ENCODE measurements around the gene PDE6B. TPM values are rescaled to one million over a fixed set of nuclear protein-coding genes. Genes with fewer than 3 reads are reported as not detected.

Gene PDE6B
- total and polyA plus RNA-seq, 2 of the 13 experiments (the other 11 are each of a cell fraction or from before 2014, with no cell fraction given), result 0.38 to 0.40 TPM

DNA sequence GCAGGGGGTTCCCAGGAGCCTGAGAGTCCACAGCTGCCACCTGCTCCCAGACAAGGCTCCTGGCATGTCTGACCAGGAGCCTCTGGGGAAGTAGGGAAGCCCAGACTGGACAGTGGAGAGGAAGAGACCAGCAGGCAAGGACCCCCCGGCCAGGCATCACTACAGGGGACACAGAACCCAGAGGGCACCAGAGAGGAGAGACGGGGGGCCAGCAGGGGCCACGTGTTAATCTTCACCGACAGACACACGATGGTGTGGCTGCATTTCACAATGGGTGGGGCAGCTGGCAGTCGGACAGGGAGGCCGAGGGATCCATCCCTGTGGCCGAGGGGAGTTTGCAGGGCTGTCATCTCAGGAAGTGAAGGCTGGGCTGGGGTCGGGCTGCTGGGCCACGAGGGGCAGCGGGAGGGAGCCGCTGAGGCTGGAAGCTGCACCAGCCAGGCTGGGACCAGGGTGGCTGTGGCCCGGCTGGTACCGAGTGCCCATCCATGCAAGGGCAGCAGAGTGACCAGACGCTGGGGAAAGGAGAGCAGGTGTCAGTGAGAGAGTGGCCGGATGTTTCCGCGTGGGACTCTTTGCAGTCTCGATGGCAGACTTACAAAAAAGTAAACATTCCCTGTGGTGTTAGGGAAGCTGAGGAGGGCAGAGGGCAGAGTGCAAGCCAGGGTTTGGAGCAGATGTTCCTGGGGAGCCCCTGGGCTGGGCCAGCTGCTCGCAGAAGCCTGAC, 4.7 kb downstream of the PDE6B start (continued):
- TF ChIP-seq SOX13 (IDR thresholded peaks at IDR 0.05) (no peak), SOX13 (CRISPR knock-in tag; conservative IDR thresholded peaks at IDR 0.05 in 1 of 2, IDR thresholded peaks at IDR 0.05 in 1 of 2) (no peak)

DNA sequence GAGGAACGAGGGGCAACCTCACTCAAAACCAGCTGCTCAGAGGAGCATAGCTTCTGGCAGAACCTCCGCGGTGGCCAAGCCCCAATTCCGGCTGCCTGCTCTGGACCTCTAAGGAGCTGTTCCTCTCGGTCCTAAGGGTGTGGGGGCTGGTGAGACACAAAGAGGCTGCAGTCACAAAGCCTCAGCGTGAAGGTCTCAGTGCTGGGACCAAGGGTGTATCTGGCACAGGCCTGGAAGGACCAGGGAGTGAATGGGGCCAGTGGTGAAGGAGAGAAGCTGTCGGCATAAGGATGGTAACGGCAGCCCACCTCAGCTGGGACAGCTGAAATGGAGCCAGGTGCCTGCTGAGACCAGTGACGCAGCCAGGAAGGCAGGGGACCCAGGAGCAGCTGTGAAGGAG, 5.3 kb downstream of the PDE6B start:
- H3K4me3 ChIP-seq (replicated peaks in 1 of 3; ENCODE audit: insufficient read depth in 1 of 3, low read depth in 2 of 3, low read length in 3 of 3), result peak overlapping the region in 1 of 3 experiments; percentile 23; a peak in 1 of 6 replicates
- no peak overlapping the region for H3K9ac ChIP-seq (ENCODE audit: insufficient read depth, low read depth, low read length)
- H3K9me3 ChIP-seq (ENCODE audit: low read length), result no peaks in the 10 kb centered on the region
- WGBS (ENCODE audit: low lambda C conversion rate), result 32% methylated on average over 9 of the region's 9 CpGs
- ATAC-seq (no peak), DNase-seq (ENCODE audit: low spot score) (no peak), FAIRE-seq (no peak)
- POLR2A ChIA-PET, result no interaction called here
- in situ Hi-C loops (cut with HindIII; ENCODE audit: extremely low pct_ligation_motif_present, low pct_unique_long_range_greater_than_20kb), result no loop called here
- BruUV-seq (replicated peaks), result no TSS peak
- peaks cover 14 to 65% of the 10 kb centered on the region in 2 experiments; a peak in 4 of 5 replicates for H3K27me3 ChIP-seq (ENCODE audit: control insufficient read depth in 1 of 2, insufficient read depth in 2 of 2, low read length in 2 of 2)
- no peaks in the 10 kb centered on the region for H3K79me2 ChIP-seq (ENCODE audit: insufficient read depth, low read length)
- H3K27ac ChIP-seq (ENCODE audit: extremely low read length, insufficient read depth, low read length), result no peak overlapping the region
- intact Hi-C loops (cut with micrococcal nuclease; ENCODE audit: unreplicated experiment), result no loop called here
- no peaks in the 10 kb centered on the region for H4K20me1 ChIP-seq (ENCODE audit: insufficient read depth, low read length)
- H3K36me3 ChIP-seq (replicated peaks in 1 of 2; ENCODE audit: control insufficient read depth in 1 of 2, insufficient read depth in 2 of 2, low read length in 2 of 2), result no peaks in the 10 kb centered on the region
- CTCF ChIA-PET (ENCODE audit: low intra/inter-chr PET ratio, low total read pairs), result no interaction called here
- H3K4me2 ChIP-seq (ENCODE audit: low read depth, low read length), result no peak overlapping the region; the same call in 1 of the 2 replicates
- no peak overlapping the region for H2AFZ ChIP-seq (ENCODE audit: low read length)
- H3K4me1 ChIP-seq (ENCODE audit: insufficient read depth, low read length), result peaks cover 8% of the 10 kb centered on the region
- TF ChIP-seq, protein P1, sequence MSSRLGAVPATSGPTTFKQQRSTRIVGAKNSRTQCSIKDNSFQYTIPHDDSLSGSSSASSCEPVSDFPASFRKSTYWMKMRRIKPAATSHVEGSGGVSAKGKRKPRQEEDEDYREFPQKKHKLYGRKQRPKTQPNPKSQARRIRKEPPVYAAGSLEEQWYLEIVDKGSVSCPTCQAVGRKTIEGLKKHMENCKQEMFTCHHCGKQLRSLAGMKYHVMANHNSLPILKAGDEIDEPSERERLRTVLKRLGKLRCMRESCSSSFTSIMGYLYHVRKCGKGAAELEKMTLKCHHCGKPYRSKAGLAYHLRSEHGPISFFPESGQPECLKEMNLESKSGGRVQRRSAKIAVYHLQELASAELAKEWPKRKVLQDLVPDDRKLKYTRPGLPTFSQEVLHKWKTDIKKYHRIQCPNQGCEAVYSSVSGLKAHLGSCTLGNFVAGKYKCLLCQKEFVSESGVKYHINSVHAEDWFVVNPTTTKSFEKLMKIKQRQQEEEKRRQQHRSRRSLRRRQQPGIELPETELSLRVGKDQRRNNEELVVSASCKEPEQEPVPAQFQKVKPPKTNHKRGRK (CRISPR knock-in tag; IDR thresholded peaks at IDR 0.05), result no peak
- TF ChIP-seq REXO4 (CRISPR knock-in tag; IDR thresholded peaks at IDR 0.05; ENCODE audit: borderline replicate concordance) (no peak), ZNF263 (CRISPR knock-in tag; IDR thresholded peaks at IDR 0.05) (no peak), DBP (CRISPR knock-in tag; IDR thresholded peaks at IDR 0.05; ENCODE audit: not compliant biosample characterization) (no peak), PRDM4 (CRISPR knock-in tag; IDR thresholded peaks at IDR 0.05; ENCODE audit: borderline replicate concordance) (no peak), SMAD3 (CRISPR knock-in tag; IDR thresholded peaks at IDR 0.05) (no peak), KLF11 (CRISPR knock-in tag; IDR thresholded peaks at IDR 0.05) (no peak)
- TF ChIP-seq, protein P2, sequence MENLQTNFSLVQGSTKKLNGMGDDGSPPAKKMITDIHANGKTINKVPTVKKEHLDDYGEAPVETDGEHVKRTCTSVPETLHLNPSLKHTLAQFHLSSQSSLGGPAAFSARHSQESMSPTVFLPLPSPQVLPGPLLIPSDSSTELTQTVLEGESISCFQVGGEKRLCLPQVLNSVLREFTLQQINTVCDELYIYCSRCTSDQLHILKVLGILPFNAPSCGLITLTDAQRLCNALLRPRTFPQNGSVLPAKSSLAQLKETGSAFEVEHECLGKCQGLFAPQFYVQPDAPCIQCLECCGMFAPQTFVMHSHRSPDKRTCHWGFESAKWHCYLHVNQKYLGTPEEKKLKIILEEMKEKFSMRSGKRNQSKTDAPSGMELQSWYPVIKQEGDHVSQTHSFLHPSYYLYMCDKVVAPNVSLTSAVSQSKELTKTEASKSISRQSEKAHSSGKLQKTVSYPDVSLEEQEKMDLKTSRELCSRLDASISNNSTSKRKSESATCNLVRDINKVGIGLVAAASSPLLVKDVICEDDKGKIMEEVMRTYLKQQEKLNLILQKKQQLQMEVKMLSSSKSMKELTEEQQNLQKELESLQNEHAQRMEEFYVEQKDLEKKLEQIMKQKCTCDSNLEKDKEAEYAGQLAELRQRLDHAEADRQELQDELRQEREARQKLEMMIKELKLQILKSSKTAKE (CRISPR knock-in tag; IDR thresholded peaks at IDR 0.05; ENCODE audit: borderline replicate concordance), result no peak
